Body of pancreas (tissue), 4 donors: ENCODE data around the gene PTH2R. TPM values are rescaled to one million over a fixed set of nuclear protein-coding genes. Genes with fewer than 3 reads are reported as not detected.
"Not testable (repeated sequence)": the region's sequence is repeated elsewhere in the genome, so short reads cannot be mapped to it uniquely, and the experiment has no call there.

Experiments
- ATAC-seq: fragments of 150-250 bp; one replicate; pipeline ENCODE4 v1.9.1; 2016
- DNase-seq, 4 donors: peaks; one replicate each; pipeline ENCODE4 v3.0.0-alpha.2; 2019
- H3K27ac ChIP-seq, 4 donors: fragments of 200-600 bp; sonication (generic); 1 replicate in 3 of 4; 2 replicates in 1 of 4; pipeline versions ENCODE4 v1.5.1 to v1.6.1; 2016 to 2019; ENCODE audit warnings: mild to moderate bottlenecking in 1 of 4, mixed read lengths in 1 of 4, moderate library complexity in 1 of 4
- H3K27me3 ChIP-seq, 2 donors: fragments of 200-600 bp; sonication (generic); one replicate each; pipeline ENCODE4 v1.6.0; 2016; ENCODE audit warnings: mild to moderate bottlenecking in 1 of 2
- H3K36me3 ChIP-seq, 2 donors: fragments of 200-600 bp; sonication (generic); replicated peaks in 1 of 2; 2 replicates each; pipeline ENCODE4 v1.5.1; 2016; ENCODE audit warnings: low read depth in 2 of 2; ENCODE audit not compliant: insufficient read depth in 1 of 2
- H3K4me1 ChIP-seq: fragments of 200-600 bp; sonication (generic); one replicate; pipeline ENCODE4 v1.6.0; 2016
- H3K4me3 ChIP-seq, 2 donors: fragments of 200-600 bp; sonication (generic); 1 replicate in 1 of 2; 2 replicates in 1 of 2; pipeline ENCODE4 v1.5.1; 2016 to 2019
- H3K9me3 ChIP-seq, 3 donors: fragments of 200-600 bp; sonication (generic); 1 replicate in 2 of 3; 2 replicates in 1 of 3; pipeline ENCODE4 v1.5.1; 2016
- POLR2A ChIP-seq, 3 donors: fragments of 450-650 bp; IDR thresholded peaks; one replicate each; pipeline ENCODE4 v1.6.1; 2016; ENCODE audit warnings: antibody characterized with exemption in 3 of 3, mild to moderate bottlenecking in 2 of 3
- WGBS, 2 donors: methylation state at CpG; one replicate each; pipeline ENCODE4 v1.1.5; 2017; 5-methylcytosine and 5-hydroxymethylcytosine counted together
- intact Hi-C: fragments of 100-400 bp; cut with DNase I; formaldehyde crosslinking; loops from one replicate; pipeline ENCODE4 v1.15.1; 2023
- total RNA-seq, 2 donors: library from RNA; depleted of rRNA; stranded (reverse); fragments of >200 nt; gene quantifications; one replicate each; pipeline ENCODE4 v1.1.0, GENCODE V29; 2016
- TF ChIP-seq, protein P1 (sequence below), 7 experiments: fragments of 450-650 bp in 4 of 7; fragments of 200-600 bp in 3 of 7; sonication (generic) in 3 of 7; IDR thresholded peaks; one replicate each; pipeline ENCODE4 v1.5.1; 2016 to 2019; ENCODE audit warnings: antibody characterized with exemption in 7 of 7

Gene PTH2R
- total RNA-seq, 2 donors from 2014 or later, result 0.78 TPM; not detected in 1

DNA sequence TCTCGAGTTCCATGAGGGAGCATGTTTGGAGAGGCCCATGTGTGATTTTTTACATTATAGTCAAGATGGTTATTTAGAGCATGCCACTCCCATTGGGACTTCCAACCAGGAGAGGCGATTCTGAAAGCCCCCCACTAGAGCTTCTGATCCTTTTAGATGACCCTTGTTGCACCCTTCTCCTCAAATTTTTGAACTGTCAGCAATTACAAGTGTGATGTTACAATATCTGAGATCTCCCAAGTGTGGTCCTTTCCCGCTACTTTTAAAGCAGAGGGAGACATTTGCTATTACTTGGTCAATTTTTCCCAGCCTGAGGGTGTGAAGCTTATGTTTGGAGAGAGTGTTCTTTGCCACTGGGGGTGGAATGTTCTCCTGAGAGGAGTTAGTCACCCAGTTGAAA lies 16.7 kb upstream of the PTH2R start:
- no peak overlapping the region for H3K27ac ChIP-seq
- peaks cover 0 to 18% (median 0%) of the 10 kb centered on the region in 3 donors for H3K9me3 ChIP-seq
- no peaks in the 10 kb centered on the region for H3K4me1 ChIP-seq
- no peaks in the 10 kb centered on the region for H3K36me3 ChIP-seq
- 80 to 83% methylated on average over 3 of the region's 3 CpGs for WGBS, 2 donors
- DNase-seq, result no peak
- H3K4me3 ChIP-seq, result no peak overlapping the region
- ATAC-seq, result no peak
- no peak for TF ChIP-seq POLR2A (IDR thresholded peaks at IDR 0.05)
- TF ChIP-seq, protein P1, sequence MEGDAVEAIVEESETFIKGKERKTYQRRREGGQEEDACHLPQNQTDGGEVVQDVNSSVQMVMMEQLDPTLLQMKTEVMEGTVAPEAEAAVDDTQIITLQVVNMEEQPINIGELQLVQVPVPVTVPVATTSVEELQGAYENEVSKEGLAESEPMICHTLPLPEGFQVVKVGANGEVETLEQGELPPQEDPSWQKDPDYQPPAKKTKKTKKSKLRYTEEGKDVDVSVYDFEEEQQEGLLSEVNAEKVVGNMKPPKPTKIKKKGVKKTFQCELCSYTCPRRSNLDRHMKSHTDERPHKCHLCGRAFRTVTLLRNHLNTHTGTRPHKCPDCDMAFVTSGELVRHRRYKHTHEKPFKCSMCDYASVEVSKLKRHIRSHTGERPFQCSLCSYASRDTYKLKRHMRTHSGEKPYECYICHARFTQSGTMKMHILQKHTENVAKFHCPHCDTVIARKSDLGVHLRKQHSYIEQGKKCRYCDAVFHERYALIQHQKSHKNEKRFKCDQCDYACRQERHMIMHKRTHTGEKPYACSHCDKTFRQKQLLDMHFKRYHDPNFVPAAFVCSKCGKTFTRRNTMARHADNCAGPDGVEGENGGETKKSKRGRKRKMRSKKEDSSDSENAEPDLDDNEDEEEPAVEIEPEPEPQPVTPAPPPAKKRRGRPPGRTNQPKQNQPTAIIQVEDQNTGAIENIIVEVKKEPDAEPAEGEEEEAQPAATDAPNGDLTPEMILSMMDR (IDR thresholded peaks at IDR 0.05), result no peak
- no peaks in the 10 kb centered on the region for H3K27me3 ChIP-seq
- intact Hi-C loops, result no loop called here

DNA sequence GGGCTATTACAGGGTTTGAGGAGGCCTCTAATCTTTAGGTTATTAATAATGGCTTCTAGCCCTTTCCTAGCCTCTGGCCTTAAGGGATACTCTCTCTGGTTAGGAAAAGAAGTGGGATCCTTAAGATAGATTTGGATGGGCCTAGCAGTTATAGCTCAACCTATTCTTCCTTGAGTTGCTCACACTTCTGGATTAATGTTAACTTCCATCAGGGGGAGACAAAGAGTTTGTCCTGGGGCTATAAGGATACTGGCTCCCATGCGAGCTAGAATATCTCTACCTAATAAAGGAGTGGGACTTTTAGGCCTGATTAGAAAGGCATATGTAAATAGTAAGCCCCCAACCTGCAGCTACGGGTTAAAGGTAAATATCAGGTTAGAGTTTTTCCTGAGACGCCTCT lies 14.3 kb upstream of the PTH2R start:
- H3K27ac ChIP-seq, result no peak overlapping the region
- no peaks in the 10 kb centered on the region for H3K4me1 ChIP-seq
- intact Hi-C loops, result no loop called here
- no peak for TF ChIP-seq POLR2A (IDR thresholded peaks at IDR 0.05)
- TF ChIP-seq, protein P1 (IDR thresholded peaks at IDR 0.05), result no peak
- 79 to 87% methylated on average over 3 of the region's 3 CpGs for WGBS, 2 donors
- peaks cover 0 to 18% (median 0%) of the 10 kb centered on the region in 3 donors for H3K9me3 ChIP-seq
- H3K4me3 ChIP-seq, result no peak overlapping the region
- ATAC-seq (no peak), DNase-seq (no peak)
- H3K27me3 ChIP-seq, result no peaks in the 10 kb centered on the region
- H3K36me3 ChIP-seq, result no peaks in the 10 kb centered on the region

DNA sequence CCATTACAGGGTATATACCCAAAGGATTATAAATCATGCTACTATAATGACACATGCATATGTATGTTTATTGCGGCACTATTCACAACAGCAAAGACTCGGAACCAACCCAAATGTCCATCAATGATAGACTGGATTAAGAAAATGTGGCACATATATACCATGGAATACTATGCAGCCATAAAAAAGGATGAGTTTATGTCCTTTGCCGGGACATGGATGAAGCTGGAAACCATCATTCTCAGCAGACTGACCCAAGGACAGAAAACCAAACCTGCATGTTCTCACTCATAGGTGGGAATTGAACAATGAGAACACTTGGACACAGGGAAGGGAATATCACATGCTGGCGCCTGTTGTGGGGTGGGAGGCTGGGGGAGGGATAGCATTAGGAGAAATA lies 9.8 kb upstream of the PTH2R start:
- H3K27ac ChIP-seq, H3K4me1 ChIP-seq, ATAC-seq, H3K4me3 ChIP-seq, intact Hi-C loops, H3K27me3 ChIP-seq, H3K36me3 ChIP-seq, DNase-seq: not testable (repeated sequence)
- WGBS, 2 donors, result 91% methylated on average over 4 of the region's 4 CpGs
- peaks cover 0 to 18% (median 0%) of the 10 kb centered on the region in 3 donors for H3K9me3 ChIP-seq

DNA sequence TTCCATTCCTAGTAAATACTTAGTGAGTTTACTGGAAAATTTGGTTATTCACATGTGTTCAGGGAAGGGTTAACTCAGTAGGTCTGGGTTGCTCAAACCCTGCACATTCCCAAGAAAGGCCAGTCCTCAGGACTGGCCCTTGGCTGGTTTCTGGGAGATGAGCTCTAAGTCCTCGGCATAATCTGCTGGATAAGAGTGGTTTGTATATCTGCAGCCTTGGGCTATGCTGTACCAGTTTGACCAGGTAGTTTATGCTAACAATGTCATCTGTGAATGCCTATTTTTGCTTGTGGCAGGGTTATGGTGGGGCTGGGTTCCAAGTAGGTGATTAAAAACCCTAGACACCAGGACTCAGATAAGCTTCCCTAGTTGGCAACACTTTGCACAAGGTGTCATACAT lies 7.4 kb upstream of the PTH2R start:
- DNase-seq, result no peak
- H3K4me3 ChIP-seq, result no peak overlapping the region
- 0 to 12% methylated on average over 1 of the region's 1 CpG for WGBS, 2 donors
- TF ChIP-seq, protein P1 (IDR thresholded peaks at IDR 0.05), result no peak
- TF ChIP-seq POLR2A (IDR thresholded peaks at IDR 0.05), result no peak
- intact Hi-C loops, result no loop called here
- no peak for ATAC-seq
- H3K9me3 ChIP-seq, result peaks cover 0 to 3% (median 0%) of the 10 kb centered on the region in 3 donors
- H3K27ac ChIP-seq, result no peak overlapping the region
- no peaks in the 10 kb centered on the region for H3K36me3 ChIP-seq
- no peaks in the 10 kb centered on the region for H3K27me3 ChIP-seq
- no peaks in the 10 kb centered on the region for H3K4me1 ChIP-seq

DNA sequence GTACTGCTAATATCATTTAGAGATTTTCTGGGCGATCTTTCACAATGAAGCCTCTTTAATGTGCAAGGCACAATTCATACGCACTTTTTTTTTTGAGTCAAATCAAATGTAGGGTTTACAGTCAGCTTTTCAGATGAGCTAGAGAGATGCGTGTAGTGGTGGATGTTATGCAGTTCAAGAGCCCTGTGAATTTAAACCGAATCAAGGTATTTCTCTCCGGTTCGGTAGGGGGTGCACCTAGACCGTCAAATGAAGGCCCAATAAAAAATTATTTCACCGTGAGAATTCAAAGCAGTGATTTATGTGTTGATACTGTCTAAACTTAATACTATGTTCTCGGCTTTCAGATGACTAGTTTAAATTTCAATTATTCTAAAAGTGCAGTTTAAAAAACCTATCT lies 1.1 kb downstream of the PTH2R start:
- 13 to 15% methylated on average over 9 of the region's 9 CpGs for WGBS, 2 donors
- DNase-seq, result peak; percentile 30 to 34 (median 32)
- no peaks in the 10 kb centered on the region for H3K9me3 ChIP-seq
- ATAC-seq, result peak; percentile 81
- H3K36me3 ChIP-seq, result no peaks in the 10 kb centered on the region
- no peak overlapping the region for H3K27ac ChIP-seq
- intact Hi-C loops, result no loop called here
- H3K4me3 ChIP-seq, result no peak overlapping the region
- H3K4me1 ChIP-seq, result peaks cover 15% of the 10 kb centered on the region
- TF ChIP-seq, protein P1 (IDR thresholded peaks at IDR 0.05), result peak in 5 of 7 experiments; percentile 39 to 69 (median 63)
- TF ChIP-seq POLR2A (IDR thresholded peaks at IDR 0.05), result no peak
- no peaks in the 10 kb centered on the region for H3K27me3 ChIP-seq
